Measurements from ENCODE around the gene NNMT.

GRCh38 chr11:114350022-114350421, 53.8 kb downstream of the NNMT start:
- TF ChIP-seq CTCF (IDR thresholded peaks at IDR 0.05) (no peak), POLR2A (IDR thresholded peaks at IDR 0.05) (no peak)
